Measurements from ENCODE around the gene ANLN. TPM values are rescaled to one million over a fixed set of nuclear protein-coding genes. Genes with fewer than 3 reads are reported as not detected.

The ANLN gene
- total and polyA plus RNA-seq, 9 of the 15 experiments (the other 6 are each of a cell fraction or from before 2014, with no cell fraction given) = 18.1 to 66.2 (median 38.7) TPM

DNA sequence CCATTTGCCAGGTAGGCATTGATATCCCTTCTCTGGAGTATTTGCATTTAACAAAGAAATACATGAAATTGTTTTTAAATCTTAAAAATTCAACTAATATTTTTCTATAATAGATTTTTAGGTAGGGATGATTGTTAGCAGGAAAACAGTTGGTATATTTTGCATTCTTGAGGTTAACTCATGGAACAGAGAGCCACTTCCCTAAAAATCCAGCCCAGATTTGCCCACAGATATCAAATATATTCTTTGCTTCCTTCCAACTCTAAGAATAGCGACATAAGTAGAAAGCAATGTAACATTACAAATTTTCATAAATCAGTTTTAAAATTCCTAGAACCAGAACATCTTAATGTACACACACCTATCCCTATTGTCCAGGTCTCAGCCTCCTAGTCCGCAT is 45.0 kb upstream of the ANLN start:
- in situ Hi-C loops (cut with MboI) (no loop called here), intact Hi-C loops (cut with micrococcal nuclease) (no loop called here)
- no peaks in the 10 kb centered on the region for H4K20me1 ChIP-seq (replicated peaks; ENCODE audit: control insufficient read depth, insufficient read depth, low read length)
- no peaks in the 10 kb centered on the region for H3K79me2 ChIP-seq (ENCODE audit: control insufficient read depth, insufficient read depth, low read length)
- no peak overlapping the region for H3K4me2 ChIP-seq (ENCODE audit: insufficient read depth, low read length)
- H3K4me1 ChIP-seq (replicated peaks in 1 of 2; ENCODE audit: control insufficient read depth in 2 of 2, insufficient read depth in 2 of 2, low read length in 2 of 2) = no peaks in the 10 kb centered on the region
- no peak overlapping the region for H2AFZ ChIP-seq (ENCODE audit: low read depth, low read length)
- ChIA-PET CTCF (ENCODE audit: low intra/inter-chr PET ratio) (no interaction called here), POLR2A (no interaction called here)
- H3K9me1 ChIP-seq (ENCODE audit: control insufficient read depth, insufficient read depth, low read length) = no peaks in the 10 kb centered on the region
- no peaks in the 10 kb centered on the region for H3K9me3 ChIP-seq (replicated peaks; ENCODE audit: control insufficient read depth, insufficient read depth, low read depth, low read length)
- WGBS (ENCODE audit: insufficient coverage, low coverage, missing lambda C conversion rate) = 2% methylated on average over 2 of the region's 2 CpGs
- no peak overlapping the region for H3K27ac ChIP-seq (ENCODE audit: extremely low read depth, low read depth, low read length)
- no peak for TF ChIP-seq IRF2 (CRISPR knock-in tag; IDR thresholded peaks at IDR 0.05)
- TF ChIP-seq POLR2G (IDR thresholded peaks at IDR 0.05; ENCODE audit: low read depth, low read length) = no peak
- TF ChIP-seq SPI1 (IDR thresholded peaks at IDR 0.05; ENCODE audit: borderline replicate concordance, low read depth, low read length) = peak; percentile 50; the same call in 1 of the 2 replicates
- no peak for TF ChIP-seq MAFF (IDR thresholded peaks at IDR 0.05; ENCODE audit: low read length)
- TF ChIP-seq, protein P1, sequence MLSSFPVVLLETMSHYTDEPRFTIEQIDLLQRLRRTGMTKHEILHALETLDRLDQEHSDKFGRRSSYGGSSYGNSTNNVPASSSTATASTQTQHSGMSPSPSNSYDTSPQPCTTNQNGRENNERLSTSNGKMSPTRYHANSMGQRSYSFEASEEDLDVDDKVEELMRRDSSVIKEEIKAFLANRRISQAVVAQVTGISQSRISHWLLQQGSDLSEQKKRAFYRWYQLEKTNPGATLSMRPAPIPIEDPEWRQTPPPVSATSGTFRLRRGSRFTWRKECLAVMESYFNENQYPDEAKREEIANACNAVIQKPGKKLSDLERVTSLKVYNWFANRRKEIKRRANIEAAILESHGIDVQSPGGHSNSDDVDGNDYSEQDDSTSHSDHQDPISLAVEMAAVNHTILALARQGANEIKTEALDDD (IDR thresholded peaks at IDR 0.05) = no peak
- no peak for TF ChIP-seq ZSCAN29 (IDR thresholded peaks at IDR 0.05)
- H3K4me3 ChIP-seq = no peak overlapping the region
- no peak for DNase-seq (ENCODE audit: extremely low read depth in 1 of 4, low spot score in 3 of 4)
- no peaks in the 10 kb centered on the region for H3K36me3 ChIP-seq (ENCODE audit: control insufficient read depth, insufficient read depth, low read length)
- FAIRE-seq = no peak
- H3K9ac ChIP-seq (ENCODE audit: insufficient read depth in 1 of 2, low read depth in 2 of 2, low read length in 2 of 2) = no peak overlapping the region
- H3K27me3 ChIP-seq (ENCODE audit: control insufficient read depth in 2 of 2, insufficient read depth in 2 of 2, low read length in 2 of 2) = no peaks in the 10 kb centered on the region; a peak in 3 of 5 replicates
- no peak for ATAC-seq
- BruUV-seq (replicated peaks) = no TSS peak
